Small intestine (tissue), 7 donors: Measurements from ENCODE around the gene NLRP3. TPM values are rescaled to one million over a fixed set of nuclear protein-coding genes. Genes with fewer than 3 reads are reported as not detected.

ENCODE experiments used
- DNase-seq, 2 donors: peaks; one replicate each; pipeline versions ENCODE4 v3.0.0 to v3.0.0-alpha.2; 2013
- FAIRE-seq: peaks from 2 replicates; lab custom pipeline; 2012; peaks lifted over from hg19 to GRCh38; lab: Jason Lieb, UNC
- H3K27ac ChIP-seq, 3 donors: one replicate each; pipeline ENCODE4 v1.5.1; 2013; ENCODE audit warnings: low read length in 2 of 3, mild to moderate bottlenecking in 2 of 3, control low read depth in 1 of 3, inconsistent platforms in 1 of 3, low read depth in 1 of 3, moderate library complexity in 1 of 3
- H3K27me3 ChIP-seq, 3 donors: one replicate each; pipeline ENCODE4 v1.6.1; 2013; ENCODE audit warnings: low read length in 3 of 3, inconsistent platforms in 1 of 3; ENCODE audit not compliant: control insufficient read depth in 3 of 3, insufficient read depth in 3 of 3
- H3K36me3 ChIP-seq, 3 donors: one replicate each; pipeline ENCODE4 v1.6.1; 2013; ENCODE audit warnings: low read length in 3 of 3, inconsistent platforms in 1 of 3, low read depth in 1 of 3, mild to moderate bottlenecking in 1 of 3, moderate library complexity in 1 of 3; ENCODE audit not compliant: control insufficient read depth in 3 of 3, insufficient read depth in 2 of 3
- H3K4me1 ChIP-seq, 3 donors: one replicate each; pipeline ENCODE4 v1.6.1; 2013; ENCODE audit warnings: low read length in 2 of 3, inconsistent platforms in 1 of 3, low read depth in 1 of 3, mild to moderate bottlenecking in 1 of 3, moderate library complexity in 1 of 3; ENCODE audit not compliant: control insufficient read depth in 3 of 3, insufficient read depth in 2 of 3
- H3K4me3 ChIP-seq, 3 donors: one replicate each; pipeline ENCODE4 v1.5.1; 2013; ENCODE audit warnings: low read length in 3 of 3, control low read depth in 1 of 3, inconsistent platforms in 1 of 3, low read depth in 1 of 3, mild to moderate bottlenecking in 1 of 3, moderate library complexity in 1 of 3
- H3K9me3 ChIP-seq, 2 donors: one replicate each; pipeline ENCODE4 v1.6.1; 2013; ENCODE audit warnings: low read depth in 1 of 2, low read length in 1 of 2; ENCODE audit not compliant: control insufficient read depth in 2 of 2, insufficient read depth in 1 of 2
- WGBS, 3 donors: extraction: QIAGEN DNeasy Blood & Tissue Kit; methylation state at CpG; one replicate each; pipeline ENCODE4 v1.1.7; 2013; 5-methylcytosine and 5-hydroxymethylcytosine counted together
- polyA plus RNA-seq, 4 donors: library from polyadenylated mRNA; stranded (reverse) in 3 of 4; unstranded in 1 of 4; fragments of 200-250 nt in 3 of 4; fragments of 120-200 nt in 1 of 4; gene quantifications; one replicate each; pipeline versions ENCODE4 v1.2.1 to v1.2.3, GENCODE V29; 2013
- donor health status: healthy with polysubstance abuse.
- donor health status: control.
- donor health status: control.
- donor health status: Bipolar disorder and iron deficiency.
- donor health status: healthy.

The NLRP3 gene
- polyA plus RNA-seq, 4 donors: 0.81 to 0.94 (median 0.89) TPM; not detected in 1

DNA sequence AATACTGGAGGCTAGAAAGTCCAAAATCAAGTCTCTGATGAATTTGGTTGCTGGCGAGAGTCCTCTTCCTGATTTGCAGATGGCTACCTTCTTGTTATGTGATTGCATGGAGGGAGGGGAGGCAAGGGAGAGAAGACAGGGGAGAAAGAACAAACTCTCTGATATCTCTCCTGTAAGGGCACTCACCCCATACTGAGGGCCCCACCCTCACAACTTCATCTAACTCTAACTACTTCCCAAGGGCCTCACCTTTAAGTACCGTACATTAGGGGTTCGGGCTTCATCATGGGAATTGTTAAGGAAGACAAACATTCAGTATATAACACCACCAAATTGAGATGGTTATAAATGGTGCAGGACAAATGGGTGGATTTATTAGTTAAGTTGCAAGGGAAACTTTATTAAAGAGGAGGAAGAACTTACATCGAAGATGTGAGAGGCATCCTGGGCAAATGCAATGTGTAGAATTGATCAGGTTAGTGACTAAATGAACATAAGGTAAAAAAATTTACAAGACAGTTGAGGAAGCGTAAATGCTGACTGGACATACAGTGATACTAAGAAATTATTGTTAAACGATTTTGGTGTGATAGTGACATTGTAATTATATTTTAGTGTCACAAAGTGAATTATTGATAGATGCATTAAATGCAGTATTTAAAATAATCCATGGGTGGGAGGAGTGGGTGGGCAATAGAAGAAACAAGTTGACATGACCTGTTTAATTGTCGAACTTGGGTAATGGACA lies 31.4 kb downstream of the NLRP3 start:
- H3K9me3 ChIP-seq: no peaks in the 10 kb centered on the region
- DNase-seq: no peak
- H3K27ac ChIP-seq: no peak overlapping the region
- H3K4me1 ChIP-seq: no peaks in the 10 kb centered on the region
- no peaks in the 10 kb centered on the region for H3K27me3 ChIP-seq
- H3K36me3 ChIP-seq: no peaks in the 10 kb centered on the region
- 81 to 88% (median 87%) methylated on average over 7 of the region's 7 CpGs for WGBS, 3 donors
- no peak for FAIRE-seq
- no peak overlapping the region for H3K4me3 ChIP-seq

DNA sequence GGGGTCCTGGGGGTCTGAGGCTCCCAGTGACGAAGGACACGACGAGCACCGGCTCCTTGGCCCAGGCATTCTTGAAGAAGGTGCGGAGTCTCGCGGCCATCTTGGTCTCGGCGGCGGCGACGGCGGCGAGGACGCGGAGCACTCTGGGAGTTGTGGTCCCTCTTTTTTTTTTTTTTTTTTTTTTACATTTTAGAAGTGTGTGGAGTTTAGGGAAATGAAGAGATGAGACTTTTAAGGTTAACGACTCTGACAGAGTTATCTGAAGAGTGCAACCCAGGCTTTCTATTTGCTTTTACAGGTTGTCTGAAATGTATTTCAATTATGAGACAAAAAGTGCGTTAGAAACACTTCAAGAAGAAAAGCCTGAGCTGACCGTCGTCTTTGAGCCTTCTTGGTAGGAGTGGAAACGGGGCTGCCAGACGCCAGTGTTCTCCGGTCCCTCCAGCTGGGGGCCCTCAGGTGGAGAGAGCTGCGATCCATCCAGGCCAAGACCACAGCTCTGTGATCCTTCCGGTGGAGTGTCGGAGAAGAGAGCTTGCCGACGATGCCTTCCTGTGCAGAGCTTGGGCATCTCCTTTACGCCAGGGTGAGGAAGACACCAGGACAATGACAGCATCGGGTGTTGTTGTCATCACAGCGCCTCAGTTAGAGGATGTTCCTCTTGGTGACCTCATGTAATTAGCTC lies 32.3 kb downstream of the NLRP3 start:
- H3K4me1 ChIP-seq: no peaks in the 10 kb centered on the region
- no peaks in the 10 kb centered on the region for H3K9me3 ChIP-seq
- peak; percentile 47 to 80 for DNase-seq
- no peaks in the 10 kb centered on the region for H3K27me3 ChIP-seq
- H3K36me3 ChIP-seq: no peaks in the 10 kb centered on the region
- 7 to 23% (median 18%) methylated on average over 31 of the region's 31 CpGs for WGBS, 3 donors
- H3K27ac ChIP-seq: peak overlapping the region in 1 of 3 donors; percentile 40
- H3K4me3 ChIP-seq: peak overlapping the region in 2 of 3 donors; percentile 14 to 53
- FAIRE-seq: no peak

DNA sequence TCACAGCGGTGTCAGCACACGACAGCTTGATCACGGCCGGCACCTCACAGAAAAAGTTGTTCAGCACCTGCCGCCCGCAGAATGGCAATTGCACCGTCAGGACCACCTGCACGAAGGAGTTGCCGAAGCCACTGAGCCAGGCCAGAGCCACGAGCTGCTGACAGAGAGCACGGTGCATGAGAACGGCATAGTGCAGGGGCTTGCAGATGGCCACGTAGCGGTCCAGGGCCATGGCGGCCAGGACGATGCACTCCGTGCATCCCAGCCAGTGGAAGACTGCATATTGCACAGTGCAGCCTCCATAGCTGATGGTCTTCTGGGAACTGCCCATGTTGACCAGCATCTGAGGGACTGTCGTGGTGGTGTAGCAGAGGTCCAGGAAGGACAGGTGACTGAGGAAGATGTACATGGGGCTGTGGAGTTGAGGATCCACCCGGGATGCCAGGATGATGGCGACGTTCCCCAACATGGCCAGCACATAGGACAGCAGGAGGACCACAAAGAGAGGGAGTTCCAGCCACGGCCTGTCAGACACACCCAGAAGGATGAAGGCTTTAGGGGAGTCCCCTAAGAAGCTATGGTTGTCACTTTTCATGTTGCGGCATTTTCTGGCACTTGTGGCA lies 35.5 kb downstream of the NLRP3 start:
- Histone ChIP-seq H3K9me3 (no peaks in the 10 kb centered on the region), H3K4me1 (no peaks in the 10 kb centered on the region), H3K36me3 (no peaks in the 10 kb centered on the region), H3K27me3 (peaks cover 0 to 6% (median 0%) of the 10 kb centered on the region in 3 donors), H3K27ac (no peak overlapping the region), H3K4me3 (no peak overlapping the region)
- FAIRE-seq (no peak), DNase-seq (no peak)
- 91 to 92% (median 92%) methylated on average over 23 of the region's 23 CpGs for WGBS, 3 donors

DNA sequence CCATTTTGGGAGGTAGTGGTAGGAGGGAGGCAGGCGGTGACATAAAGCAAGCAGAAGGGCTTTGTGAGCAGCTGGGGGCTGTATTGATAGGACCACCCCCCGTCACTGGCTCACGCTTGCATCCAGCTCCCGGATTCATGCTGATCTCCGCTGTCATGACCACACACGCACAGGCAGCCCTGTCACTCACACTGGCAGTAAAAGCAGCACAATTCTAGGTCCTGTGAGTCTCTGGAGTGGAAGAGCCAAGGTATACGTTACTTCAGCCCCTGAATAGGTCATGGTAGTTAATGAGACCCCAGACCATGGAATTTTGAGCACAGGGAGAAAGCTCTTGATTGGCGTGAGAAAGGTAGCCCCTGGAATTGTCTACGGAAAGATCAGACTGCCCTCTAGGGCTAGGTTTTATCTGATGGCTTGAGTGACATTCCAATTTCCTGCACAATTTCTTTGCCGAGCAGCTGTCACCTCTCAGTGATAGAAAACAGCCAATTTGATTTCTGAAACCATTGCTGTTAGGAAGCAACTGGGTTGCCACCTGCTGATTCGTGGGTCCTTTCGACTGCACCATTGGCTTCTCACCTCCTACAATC lies 36.6 kb downstream of the NLRP3 start:
- Histone ChIP-seq H3K36me3 (no peaks in the 10 kb centered on the region), H3K4me1 (no peaks in the 10 kb centered on the region), H3K27me3 (peaks cover 0 to 6% (median 0%) of the 10 kb centered on the region in 3 donors), H3K27ac (no peak overlapping the region), H3K9me3 (no peaks in the 10 kb centered on the region), H3K4me3 (no peak overlapping the region)
- FAIRE-seq (no peak), DNase-seq (no peak)
- 66 to 77% (median 66%) methylated on average over 12 of the region's 12 CpGs for WGBS, 3 donors

DNA sequence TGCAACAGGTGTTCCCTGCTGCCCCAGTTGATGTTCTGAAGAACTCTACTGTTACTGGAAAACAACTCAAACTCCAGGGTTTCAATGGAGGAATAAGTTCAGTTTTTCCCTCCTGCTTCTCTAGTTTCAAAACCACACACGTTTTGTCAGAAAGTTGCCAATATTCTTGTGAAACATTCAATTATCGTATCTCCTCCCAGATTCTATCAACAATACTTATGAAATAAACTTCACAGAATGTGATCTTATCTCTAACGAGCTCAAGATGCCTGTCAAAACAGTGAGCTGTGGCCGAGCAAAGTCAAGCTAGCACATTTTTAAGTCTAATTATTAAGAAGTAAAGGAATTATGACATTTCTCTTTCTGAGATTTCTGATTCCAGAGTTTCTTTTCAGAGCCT lies 37.3 kb downstream of the NLRP3 start:
- no peak overlapping the region for H3K4me3 ChIP-seq
- H3K27ac ChIP-seq: no peak overlapping the region
- peaks cover 0 to 6% (median 0%) of the 10 kb centered on the region in 3 donors for H3K27me3 ChIP-seq
- H3K36me3 ChIP-seq: no peaks in the 10 kb centered on the region
- H3K4me1 ChIP-seq: no peaks in the 10 kb centered on the region
- FAIRE-seq (no peak), DNase-seq (no peak)
- no peaks in the 10 kb centered on the region for H3K9me3 ChIP-seq
- 8 to 22% (median 13%) methylated on average over 4 of the region's 4 CpGs for WGBS, 3 donors

DNA sequence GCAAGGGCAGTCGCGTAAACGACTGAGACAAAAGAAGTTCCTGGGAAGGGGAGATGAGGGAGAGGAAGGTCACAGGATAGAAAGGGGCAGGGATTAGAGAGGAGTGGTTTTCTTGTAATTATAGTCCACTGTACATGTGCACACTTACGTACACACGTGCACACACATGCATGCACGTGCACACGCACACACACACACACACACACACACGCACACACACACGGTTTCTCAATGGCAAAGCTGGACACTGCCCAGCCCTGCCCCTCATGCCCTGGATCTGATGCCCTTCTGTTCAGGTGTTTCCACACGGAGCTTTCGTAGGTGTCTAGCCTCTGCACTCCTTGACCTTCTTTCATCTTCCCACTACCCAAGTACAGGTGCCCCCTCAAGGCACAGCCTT lies 38.0 kb downstream of the NLRP3 start:
- 81 to 85% (median 85%) methylated on average over 11 of the region's 11 CpGs for WGBS, 3 donors
- DNase-seq: no peak
- H3K27ac ChIP-seq: no peak overlapping the region
- no peak for FAIRE-seq
- no peak overlapping the region for H3K4me3 ChIP-seq
- no peaks in the 10 kb centered on the region for H3K36me3 ChIP-seq
- H3K9me3 ChIP-seq: no peaks in the 10 kb centered on the region
- H3K27me3 ChIP-seq: peaks cover 0 to 6% (median 0%) of the 10 kb centered on the region in 3 donors
- no peaks in the 10 kb centered on the region for H3K4me1 ChIP-seq

DNA sequence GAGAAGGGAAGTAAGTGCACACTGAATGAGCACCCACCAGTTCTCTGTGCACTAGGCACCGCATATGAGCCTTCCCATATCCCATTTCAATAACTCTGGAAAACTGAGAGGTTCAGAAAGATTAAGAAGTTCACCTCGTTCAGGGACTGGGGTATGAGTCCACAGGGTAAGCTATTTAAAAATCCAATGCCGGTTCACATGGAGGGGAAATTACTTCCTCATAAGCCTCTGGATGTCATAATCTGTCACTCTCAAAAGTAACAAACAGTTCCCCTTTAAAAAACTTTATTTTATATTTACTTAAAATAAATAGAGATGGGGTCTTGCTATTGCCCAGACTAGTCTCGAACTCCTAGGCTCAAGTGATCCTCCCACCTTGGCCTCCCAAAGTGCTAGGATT lies 40.0 kb downstream of the NLRP3 start:
- 49 to 57% (median 51%) methylated on average over 4 of the region's 4 CpGs for WGBS, 3 donors
- Histone ChIP-seq H3K27me3 (peaks cover 0 to 6% (median 0%) of the 10 kb centered on the region in 3 donors), H3K4me1 (no peaks in the 10 kb centered on the region), H3K4me3 (no peak overlapping the region), H3K27ac (no peak overlapping the region), H3K36me3 (no peaks in the 10 kb centered on the region), H3K9me3 (no peaks in the 10 kb centered on the region)
- FAIRE-seq (no peak), DNase-seq (no peak)

DNA sequence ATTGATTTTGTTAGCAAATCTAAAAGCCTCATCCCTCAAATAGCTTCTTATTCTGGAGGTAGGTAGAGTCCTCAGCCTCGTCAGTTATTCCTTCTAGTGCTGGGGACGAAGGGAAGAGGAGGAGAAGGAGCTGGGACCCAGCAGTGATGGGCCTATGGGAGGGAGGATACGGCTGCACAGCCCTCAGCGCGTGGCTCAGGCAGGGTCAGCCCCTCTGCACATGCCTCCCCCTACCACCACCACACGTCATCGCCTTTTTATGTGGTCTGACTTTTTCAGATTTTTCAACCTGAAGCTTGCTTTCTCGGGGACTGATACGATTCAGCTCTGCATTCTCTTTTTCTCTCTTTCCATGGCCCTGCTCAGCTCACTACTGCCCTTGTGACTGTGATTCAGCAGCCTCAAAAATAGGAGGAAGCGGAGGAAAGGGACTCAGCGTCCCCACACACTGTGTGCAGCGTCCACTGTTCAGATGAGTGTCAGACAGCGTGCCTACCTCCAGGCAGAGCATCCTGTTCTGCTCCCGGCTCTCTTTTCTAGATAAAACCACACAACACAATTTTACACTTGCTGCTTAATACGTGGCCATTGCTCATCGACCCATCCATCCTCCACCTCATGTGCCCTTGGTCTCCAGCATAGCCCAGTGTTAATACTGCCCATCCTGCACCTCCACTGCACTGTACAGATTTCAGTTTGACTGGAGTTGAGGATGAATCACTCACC lies 41.1 kb downstream of the NLRP3 start:
- Histone ChIP-seq H3K4me3 (no peak overlapping the region), H3K27me3 (peaks cover 0 to 6% (median 0%) of the 10 kb centered on the region in 3 donors), H3K9me3 (no peaks in the 10 kb centered on the region), H3K4me1 (no peaks in the 10 kb centered on the region), H3K36me3 (no peaks in the 10 kb centered on the region), H3K27ac (no peak overlapping the region)
- DNase-seq (no peak), FAIRE-seq (no peak)
- 66 to 82% (median 66%) methylated on average over 16 of the region's 16 CpGs for WGBS, 3 donors
